Measurements from ENCODE around the gene ELF3. TPM values are rescaled to one million over a fixed set of nuclear protein-coding genes. Genes with fewer than 3 reads are reported as not detected.

Gene ELF3
- total and polyA plus RNA-seq, 2 of the 8 experiments (the other 6 are each of a cell fraction or from before 2014, with no cell fraction given) = 17.3 to 25.0 TPM

DNA sequence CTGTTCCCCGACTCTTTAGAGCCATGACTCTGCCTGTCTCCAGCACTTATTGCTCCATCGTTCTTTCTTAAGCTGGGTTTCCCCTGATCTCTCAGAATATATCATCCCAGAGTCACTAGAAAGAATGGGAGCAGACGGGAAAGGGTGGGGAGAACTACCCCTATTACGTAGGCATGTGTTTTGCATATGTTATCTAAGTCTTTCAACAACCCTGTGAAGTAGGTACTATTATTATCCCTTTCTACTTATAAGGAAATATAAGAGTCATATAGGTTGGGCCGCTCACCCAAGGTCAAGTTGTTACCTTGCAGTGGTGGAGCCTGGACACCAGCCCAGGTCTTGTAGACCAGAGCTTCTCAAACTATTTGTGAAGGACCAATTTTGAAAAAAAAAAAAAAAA lies 38.7 kb downstream of the ELF3 start:
- Histone ChIP-seq H3K4me2 (ENCODE audit: insufficient read depth in 1 of 2, low read depth in 2 of 2, low read length in 2 of 2) (no peak overlapping the region), H3K79me2 (ENCODE audit: control insufficient read depth in 1 of 2, insufficient read depth in 2 of 2, low read length in 2 of 2) (no peaks in the 10 kb centered on the region), H3K23ac (ENCODE audit: insufficient read length) (no peak overlapping the region), H2BK12ac (ENCODE audit: low read depth, low read length) (no peak overlapping the region), H4K5ac (ENCODE audit: insufficient read length, low read depth, low read length) (no peak overlapping the region), H3K18ac (ENCODE audit: extremely low read depth, low read length) (no peak overlapping the region), H3K9ac (replicated peaks in 1 of 4; ENCODE audit: extremely low read depth in 1 of 4, low read depth in 3 of 4, low read length in 3 of 4) (no peak overlapping the region), H3K4me3 (ENCODE audit: extremely low read depth in 1 of 4, insufficient read depth in 2 of 4, low read depth in 3 of 4, low read length in 4 of 4) (no peak overlapping the region), H3K9me3 (ENCODE audit: insufficient read depth in 2 of 2, low read depth in 1 of 2, low read length in 1 of 2) (no peaks in the 10 kb centered on the region), H3K14ac (ENCODE audit: insufficient read length) (no peak overlapping the region), H3K27ac (ENCODE audit: low read depth, low read length) (no peak overlapping the region), H3K4ac (replicated peaks; ENCODE audit: insufficient read length, low read depth, low read length) (no peak overlapping the region), H3K23me2 (ENCODE audit: low read depth, low read length) (no peaks in the 10 kb centered on the region), H3K56ac (replicated peaks; ENCODE audit: insufficient read length, low read depth, low read length) (no peak overlapping the region), H4K20me1 (replicated peaks in 1 of 2; ENCODE audit: control insufficient read depth in 1 of 2, insufficient read depth in 2 of 2, low read length in 2 of 2) (no peaks in the 10 kb centered on the region), H2BK120ac (replicated peaks; ENCODE audit: low read depth, low read length) (no peak overlapping the region), H4K91ac (replicated peaks; ENCODE audit: insufficient read length, low read length) (no peak overlapping the region), H3K4me1 (replicated peaks in 1 of 4; ENCODE audit: control insufficient read depth in 3 of 4, insufficient read depth in 4 of 4, low read length in 3 of 4) (no peaks in the 10 kb centered on the region), H3K79me1 (ENCODE audit: low read depth, low read length) (no peaks in the 10 kb centered on the region), H2AFZ (ENCODE audit: low read length) (no peak overlapping the region), H2BK15ac (ENCODE audit: low read length) (no peak overlapping the region), H2BK20ac (ENCODE audit: low read length) (no peak overlapping the region), H4K8ac (ENCODE audit: extremely low read depth, insufficient read depth, low read length) (no peak overlapping the region), H3K36me3 (ENCODE audit: control insufficient read depth in 2 of 4, insufficient read depth in 4 of 4, low read length in 3 of 4) (no peaks in the 10 kb centered on the region), H3K27me3 (replicated peaks in 1 of 4; ENCODE audit: control insufficient read depth in 3 of 4, extremely low read depth in 1 of 4, insufficient read depth in 3 of 4, low read length in 3 of 4) (no peaks in the 10 kb centered on the region), H2AK5ac (ENCODE audit: low read depth, low read length) (no peak overlapping the region; the same call in 1 of the 2 replicates), H2BK5ac (ENCODE audit: low read depth, low read length) (no peak overlapping the region)
- CTCF ChIA-PET (ENCODE audit: partially characterized antibody) = interaction anchor here (0.7 to 1.3 kb wide), 4 partner anchors 10 to 86 kb away, joined by 3 to 5 read pairs (median 4); no protein-coding TSS in a partner anchor
- POLR2A ChIA-PET (ENCODE audit: partially characterized antibody) = interaction anchor here (1.7 kb wide), 1 partner anchor 39 kb away, joined by 5 read pairs; the partner anchor contains the start of gene ELF3
- no peak for DNase-seq (ENCODE audit: low read depth in 1 of 2, low spot score in 2 of 2)
- no peak for TF ChIP-seq JUND (IDR thresholded peaks at IDR 0.05; ENCODE audit: low read length)
- TF ChIP-seq KDM5A (IDR thresholded peaks at IDR 0.05; ENCODE audit: low read length) = no peak
- no peak for TF ChIP-seq TAF7 (optimal IDR thresholded peaks at IDR 0.05; ENCODE audit: borderline replicate concordance, low read depth, low read length)
- no peak for TF ChIP-seq YY1 (IDR thresholded peaks at IDR 0.05; ENCODE audit: low read depth, low read length)
- TF ChIP-seq SIRT6 (IDR thresholded peaks at IDR 0.05; ENCODE audit: low read length) = no peak
- TF ChIP-seq CHD2 (IDR thresholded peaks at IDR 0.05; ENCODE audit: low read length) = no peak
- TF ChIP-seq EZH2 (IDR thresholded peaks at IDR 0.05; ENCODE audit: low read depth, low read length, severe bottlenecking) = no peak
- no peak for TF ChIP-seq SIX5 (IDR thresholded peaks at IDR 0.05; ENCODE audit: low read depth, low read length)
- no peak for TF ChIP-seq EGR1 (IDR thresholded peaks at IDR 0.05; ENCODE audit: borderline replicate concordance, low read depth, low read length)
- no peak for TF ChIP-seq POLR2AphosphoS5 (IDR thresholded peaks at IDR 0.05; ENCODE audit: low read depth, low read length)
- no peak for TF ChIP-seq TBP (IDR thresholded peaks at IDR 0.05; ENCODE audit: low read depth, low read length)
- no peak for TF ChIP-seq RFX5 (IDR thresholded peaks at IDR 0.05; ENCODE audit: borderline replicate concordance, low read depth, low read length)
- no peak for TF ChIP-seq CEBPB (IDR thresholded peaks at IDR 0.05; ENCODE audit: low read depth, low read length)
- no peak for TF ChIP-seq GABPA (IDR thresholded peaks at IDR 0.05; ENCODE audit: borderline replicate concordance, insufficient read depth, low read length)
- 88% methylated on average over 5 of the region's 5 CpGs; no CpG with 5 or more reads in 1 of the 2 experiments for WGBS, 2 experiments (ENCODE audit: extremely low coverage in 1 of 2, insufficient coverage in 1 of 2, insufficient read length in 1 of 2, insufficient replicate concordance in 2 of 2, low coverage in 1 of 2, low lambda C conversion rate in 2 of 2, missing lambda C conversion rate in 1 of 2)
- FAIRE-seq = no peak
